Hindlimb muscle (tissue), 1 donor: ENCODE data around the gene NFATC2. TPM values are rescaled to one million over a fixed set of nuclear protein-coding genes. Genes with fewer than 3 reads are reported as not detected.

ENCODE experiments used
- DNase-seq: peaks from one replicate; pipeline ENCODE4 v3.0.0-alpha.2; 2013
- polyA plus RNA-seq: library from polyadenylated mRNA; unstranded; fragments of 120-200 nt; gene quantifications from one replicate; pipeline ENCODE4 v1.2.1, GENCODE V29; 2013; ENCODE audit not compliant: insufficient read length

NFATC2 gene
- polyA plus RNA-seq, 1 donor = 4.5 TPM

- DNase-seq = no peak
These were observed 153.6 kb downstream of the NFATC2 start for GRCh38 chr20:51388756-51389542.

- DNase-seq = no peak
These were observed 154.3 kb downstream of the NFATC2 start for GRCh38 chr20:51388227-51388626.

- no peak for DNase-seq
These were observed 155.2 kb downstream of the NFATC2 start for GRCh38 chr20:51387125-51387875.

- DNase-seq = no peak
These were observed 155.9 kb downstream of the NFATC2 start for GRCh38 chr20:51386586-51386985.

GRCh38 chr20:51385646-51386530 is 156.6 kb downstream of the NFATC2 start:
- DNase-seq = no peak

GRCh38 chr20:51384875-51385274 is 157.6 kb downstream of the NFATC2 start:
- no peak for DNase-seq

- no peak for DNase-seq
These were observed 158.5 kb downstream of the NFATC2 start for GRCh38 chr20:51383891-51384510.

- DNase-seq = no peak
These were observed 159.3 kb downstream of the NFATC2 start for GRCh38 chr20:51382986-51383821.

- DNase-seq = no peak
These were observed 160.2 kb downstream of the NFATC2 start for GRCh38 chr20:51382111-51382985.

- no peak for DNase-seq
These were observed 161.0 kb downstream of the NFATC2 start for GRCh38 chr20:51381557-51381956.

- DNase-seq = no peak
These were observed 161.8 kb downstream of the NFATC2 start for GRCh38 chr20:51380401-51381385.

- no peak for DNase-seq
These were observed 162.7 kb downstream of the NFATC2 start for GRCh38 chr20:51379601-51380341.

- no peak for DNase-seq
These were observed 164.2 kb downstream of the NFATC2 start for GRCh38 chr20:51378171-51378928.

- DNase-seq = no peak
These were observed 165.4 kb downstream of the NFATC2 start for GRCh38 chr20:51377132-51377531.

- no peak for DNase-seq
These were observed 166.4 kb downstream of the NFATC2 start for GRCh38 chr20:51376111-51376510.

GRCh38 chr20:51375561-51375960 is 167.0 kb downstream of the NFATC2 start:
- no peak for DNase-seq

GRCh38 chr20:51374961-51375360 is 167.6 kb downstream of the NFATC2 start:
- DNase-seq = no peak

GRCh38 chr20:51374456-51374830 is 168.1 kb downstream of the NFATC2 start:
- DNase-seq = no peak
